Stimulated activated CD4-positive, alpha-beta T cell treated with anti-CD3 and anti-CD28 coated beads, Interleukin-2, amount 100 ng/mL, for 48 hours (primary cell): Measurements from ENCODE around the gene PCNT.

ENCODE experiments used
- DNase-seq, 2 donors: peaks; one replicate each; pipeline ENCODE4 v3.0.0-alpha.2; 2020

PCNT gene

GRCh38 chr21:46486481-46487126 is 162.6 kb downstream of the PCNT start:
- no peak for DNase-seq

GRCh38 chr21:46489162-46489663 is 165.3 kb downstream of the PCNT start:
- DNase-seq, result no peak

- no peak for DNase-seq
Measured at GRCh38 chr21:46489800-46490199, 165.8 kb downstream of the PCNT start.

GRCh38 chr21:46491553-46491952 is 167.6 kb downstream of the PCNT start:
- DNase-seq, result no peak

GRCh38 chr21:46492851-46493250 is 168.9 kb downstream of the PCNT start:
- no peak for DNase-seq

GRCh38 chr21:46493828-46494227 is 169.9 kb downstream of the PCNT start:
- DNase-seq, result no peak
